Large intestine (tissue), 3 donors: ENCODE measurements around the gene MED12L. TPM values are rescaled to one million over a fixed set of nuclear protein-coding genes. Genes with fewer than 3 reads are reported as not detected.

Experiments
- DNase-seq, 2 donors: peaks; one replicate each; pipeline versions ENCODE4 v3.0.0 to v3.0.0-alpha.2; 2013
- H3K27ac ChIP-seq: one replicate; pipeline ENCODE4 v1.5.1; 2013; ENCODE audit warnings: low read length
- H3K27me3 ChIP-seq: 2 replicates; pipeline ENCODE4 v1.6.1; 2013; ENCODE audit warnings: low read length; ENCODE audit not compliant: control insufficient read depth, insufficient read depth
- H3K36me3 ChIP-seq: 2 replicates; pipeline ENCODE4 v1.6.1; 2013; ENCODE audit warnings: low read length; ENCODE audit not compliant: control insufficient read depth, insufficient read depth
- H3K4me1 ChIP-seq: one replicate; pipeline ENCODE4 v1.6.1; 2013; ENCODE audit warnings: low read length; ENCODE audit not compliant: control insufficient read depth, insufficient read depth
- H3K4me3 ChIP-seq: one replicate; pipeline ENCODE4 v1.5.1; 2013; ENCODE audit warnings: low read length
- H3K9me3 ChIP-seq: one replicate; pipeline ENCODE4 v1.6.1; 2013; ENCODE audit warnings: mild to moderate bottlenecking, low read depth, low read length, moderate library complexity; ENCODE audit not compliant: control insufficient read depth
- WGBS: methylation state at CpG from one replicate; pipeline ENCODE4 v1.1.5; 2013; ENCODE audit warnings: low lambda C conversion rate; ENCODE audit not compliant: insufficient coverage; 5-methylcytosine and 5-hydroxymethylcytosine counted together
- polyA plus RNA-seq: library from polyadenylated mRNA; unstranded; fragments of 120-200 nt; gene quantifications from one replicate; pipeline ENCODE4 v1.2.1, GENCODE V29; 2013

MED12L gene
- polyA plus RNA-seq, 1 donor: 5.4 TPM

DNA sequence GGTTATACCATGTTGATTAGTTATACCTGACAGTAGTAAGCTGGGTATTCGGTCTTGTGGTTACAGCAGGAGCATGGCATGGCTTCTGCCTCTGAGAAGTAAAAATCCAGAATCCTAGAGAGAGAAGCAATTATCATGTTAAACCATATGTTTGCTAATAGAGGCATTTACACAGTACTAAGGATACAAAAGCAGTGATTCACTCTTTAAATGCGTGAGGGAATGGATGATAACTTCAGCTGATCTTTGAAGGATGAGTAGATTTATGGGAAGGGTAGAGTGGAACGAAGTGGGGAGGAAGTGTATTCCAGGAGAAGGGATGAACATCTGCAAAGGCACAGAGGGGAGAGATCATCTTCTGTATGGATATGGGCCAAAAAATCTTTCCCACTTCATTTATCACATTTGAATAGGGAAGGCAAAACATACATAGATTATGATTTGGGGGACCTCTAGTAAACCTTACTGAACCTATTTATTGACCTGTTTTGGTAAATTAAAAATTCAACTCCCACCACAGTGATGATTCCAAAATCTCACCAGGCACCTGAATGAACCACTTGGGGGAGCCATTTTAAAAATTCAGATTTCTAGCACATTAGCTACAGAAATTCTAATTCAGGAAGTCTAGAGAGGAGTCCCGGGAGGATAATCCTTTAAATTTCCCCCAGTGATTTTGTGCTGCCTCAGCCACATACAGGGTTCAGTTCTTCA, 340.3 kb downstream of the MED12L start:
- Histone ChIP-seq H3K9me3 (no peaks in the 10 kb centered on the region), H3K27ac (no peak overlapping the region), H3K4me3 (no peak overlapping the region), H3K36me3 (no peaks in the 10 kb centered on the region), H3K27me3 (no peaks in the 10 kb centered on the region), H3K4me1 (no peaks in the 10 kb centered on the region)
- WGBS: 82% methylated on average over 2 of the region's 4 CpGs
- DNase-seq: no peak

DNA sequence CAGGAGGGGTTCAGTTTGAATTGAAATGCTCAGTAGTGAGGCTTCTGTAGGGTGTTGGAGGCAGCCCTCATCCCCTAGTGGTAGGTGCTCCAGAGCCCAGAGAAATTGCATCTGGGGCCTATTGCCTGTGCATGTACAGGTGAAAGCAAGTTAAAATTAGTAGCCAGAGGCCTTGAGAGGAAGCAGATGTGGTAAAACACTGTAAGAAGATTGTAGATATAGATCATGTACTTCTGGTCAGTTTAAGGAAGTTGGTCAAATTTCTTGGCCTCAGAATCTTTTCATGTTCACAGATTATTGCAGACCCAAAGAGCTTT, 340.8 kb downstream of the MED12L start:
- DNase-seq: no peak
- Histone ChIP-seq H3K4me3 (no peak overlapping the region), H3K36me3 (no peaks in the 10 kb centered on the region), H3K27me3 (no peaks in the 10 kb centered on the region), H3K9me3 (no peaks in the 10 kb centered on the region), H3K27ac (no peak overlapping the region), H3K4me1 (no peaks in the 10 kb centered on the region)

DNA sequence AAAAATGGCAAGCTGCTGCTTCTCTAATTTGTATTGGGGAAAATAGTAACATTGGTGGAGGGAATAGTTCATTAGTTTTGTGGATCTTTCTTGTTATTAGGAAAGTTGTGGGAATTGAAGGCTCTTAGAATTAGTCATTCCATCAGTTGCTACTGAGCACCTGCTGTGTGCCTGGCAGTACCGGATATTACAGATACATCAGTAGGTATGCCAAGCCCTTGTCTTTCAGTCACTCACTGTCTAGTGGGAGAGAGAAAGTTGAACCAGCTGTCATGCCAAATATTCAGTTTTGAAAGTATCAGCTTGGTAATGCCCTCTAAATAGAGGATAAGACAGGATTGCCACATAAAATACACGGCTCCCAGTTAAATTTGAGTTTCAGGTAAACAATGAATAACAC, 342.9 kb downstream of the MED12L start:
- no peak for DNase-seq
- Histone ChIP-seq H3K9me3 (no peaks in the 10 kb centered on the region), H3K27me3 (no peaks in the 10 kb centered on the region), H3K4me3 (no peak overlapping the region), H3K4me1 (no peaks in the 10 kb centered on the region), H3K36me3 (no peaks in the 10 kb centered on the region), H3K27ac (no peak overlapping the region)
- no CpG with 5 or more reads among the region's 2 CpGs for WGBS

DNA sequence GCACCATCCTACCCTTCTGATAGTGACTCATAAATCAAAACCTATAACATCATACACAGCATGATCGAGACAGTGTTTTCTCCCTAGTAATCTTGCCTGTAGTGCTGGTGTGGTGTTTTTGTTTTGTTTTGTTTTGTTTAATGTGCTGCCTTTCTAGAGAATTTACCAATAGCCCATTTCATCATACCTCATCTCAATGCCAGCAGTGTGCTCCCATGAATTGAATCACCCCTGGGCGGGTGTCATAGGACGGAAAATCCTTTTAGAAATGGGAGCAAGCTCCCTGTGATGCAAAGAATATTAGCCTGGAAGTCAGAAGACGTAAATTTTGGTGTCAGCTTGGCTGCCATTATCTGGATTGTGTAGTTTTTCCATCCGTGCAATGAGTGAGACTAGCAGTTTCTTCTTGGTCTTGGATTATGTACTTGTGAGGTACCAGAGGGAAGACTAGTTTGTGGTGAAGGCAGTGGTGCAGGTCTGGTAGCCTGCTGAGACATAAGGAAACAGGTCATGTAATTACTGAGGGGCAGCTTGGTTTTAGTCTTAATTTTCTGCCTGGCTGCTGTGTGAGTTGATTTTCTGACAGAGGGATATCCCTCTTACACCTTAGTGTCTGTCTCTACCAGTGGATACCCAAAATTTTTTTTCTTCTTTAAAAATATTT, 345.5 kb downstream of the MED12L start:
- no CpG with 5 or more reads among the region's 5 CpGs for WGBS
- no peaks in the 10 kb centered on the region for H3K9me3 ChIP-seq
- H3K4me1 ChIP-seq: no peaks in the 10 kb centered on the region
- no peaks in the 10 kb centered on the region for H3K36me3 ChIP-seq
- no peaks in the 10 kb centered on the region for H3K27me3 ChIP-seq
- no peak overlapping the region for H3K4me3 ChIP-seq
- H3K27ac ChIP-seq: no peak overlapping the region
- DNase-seq: no peak

DNA sequence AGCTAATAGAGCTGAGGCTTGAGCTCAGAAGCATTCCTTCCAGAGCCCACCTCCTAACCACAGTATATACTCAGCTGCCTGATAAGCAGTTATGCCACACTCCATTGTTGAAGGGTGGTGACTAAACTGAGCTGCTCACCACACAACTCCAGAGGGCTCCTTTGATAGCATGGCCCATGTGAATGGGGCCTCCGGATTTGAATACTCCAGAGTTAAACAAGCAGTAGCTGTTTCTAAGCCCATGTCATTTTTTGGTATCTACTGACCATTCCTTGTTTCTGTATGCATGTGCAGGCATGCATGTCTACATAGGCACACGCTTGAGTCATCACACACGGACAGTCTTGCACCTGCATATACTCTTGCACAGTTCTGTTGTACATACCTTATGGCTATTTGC, 346.5 kb downstream of the MED12L start:
- no CpG with 5 or more reads among the region's 3 CpGs for WGBS
- Histone ChIP-seq H3K36me3 (no peaks in the 10 kb centered on the region), H3K27me3 (no peaks in the 10 kb centered on the region), H3K27ac (no peak overlapping the region), H3K9me3 (no peaks in the 10 kb centered on the region), H3K4me1 (no peaks in the 10 kb centered on the region), H3K4me3 (no peak overlapping the region)
- DNase-seq: no peak

DNA sequence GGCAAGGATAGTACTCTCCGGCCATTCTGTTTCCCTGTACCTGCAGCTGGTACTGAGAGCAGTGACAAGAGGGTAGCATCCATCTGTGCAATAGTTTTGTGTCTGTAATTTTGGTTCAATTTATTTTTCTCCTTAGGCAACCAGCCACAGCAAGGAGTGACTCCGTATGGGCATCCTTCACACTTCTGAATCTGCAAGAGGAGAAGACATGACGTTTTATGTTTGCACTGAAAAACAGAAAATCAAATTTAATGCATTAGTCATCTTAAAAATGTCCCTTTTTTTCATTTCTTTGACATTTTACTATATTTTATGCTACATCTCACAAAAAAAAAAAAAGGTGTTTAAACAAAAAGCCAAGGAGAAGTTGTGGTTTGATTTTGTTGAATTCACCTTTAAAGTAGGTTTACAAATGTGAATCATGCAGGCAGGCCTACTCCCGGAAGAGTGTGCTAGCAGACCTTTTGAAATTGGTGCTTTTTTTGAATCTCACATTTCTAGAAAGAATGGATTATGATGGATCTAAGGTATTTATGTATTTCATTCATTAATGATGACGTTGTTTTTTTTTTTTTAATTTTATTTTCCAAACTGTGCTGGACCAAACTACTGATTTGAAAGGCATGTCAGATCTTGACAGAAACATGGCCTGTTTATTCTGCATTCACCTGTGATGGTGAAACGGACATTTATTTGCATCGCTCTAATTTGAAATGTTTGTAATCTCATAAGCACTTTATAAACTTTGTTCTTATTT, 347.3 kb downstream of the MED12L start:
- no peaks in the 10 kb centered on the region for H3K27me3 ChIP-seq
- 90% methylated on average over 2 of the region's 7 CpGs for WGBS
- H3K27ac ChIP-seq: no peak overlapping the region

DNA sequence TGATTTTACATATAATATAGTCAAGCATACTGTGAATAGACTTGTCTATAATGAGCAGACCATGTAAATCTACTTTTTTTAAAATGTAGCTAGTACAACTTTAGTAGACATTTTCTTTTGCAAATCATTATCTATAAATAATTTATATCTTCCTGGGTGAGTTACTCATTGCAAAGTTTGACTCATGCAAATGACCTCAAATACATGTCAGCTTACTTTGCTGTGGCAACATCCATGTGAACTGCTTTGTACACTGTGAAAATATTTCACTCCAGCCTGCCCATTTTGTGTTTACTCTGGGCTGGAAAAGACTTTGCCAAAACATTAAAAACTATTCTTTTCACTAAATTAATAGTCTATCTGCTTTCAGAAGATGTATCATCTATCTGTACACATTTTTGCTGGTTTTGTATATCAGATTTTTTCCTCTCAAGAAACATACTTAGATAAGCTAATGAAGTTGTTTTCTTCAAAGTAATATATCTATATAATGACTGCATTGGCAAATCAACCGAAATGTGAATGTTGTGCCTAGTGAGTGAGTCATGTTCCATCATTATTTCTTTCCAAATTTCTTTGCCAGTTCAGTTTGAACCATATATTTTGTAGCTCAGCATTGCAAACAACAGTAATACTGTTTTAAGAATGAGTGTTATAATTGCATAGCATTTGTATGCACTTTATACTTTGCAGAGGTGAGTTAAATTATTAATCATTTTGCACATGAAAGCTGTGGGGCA, 348.9 kb downstream of the MED12L start:
- H3K4me3 ChIP-seq: no peak overlapping the region
- no peaks in the 10 kb centered on the region for H3K36me3 ChIP-seq
- no peak for DNase-seq
- WGBS: 83% methylated on average over 1 of the region's 1 CpG
- H3K4me1 ChIP-seq: no peaks in the 10 kb centered on the region
- H3K27me3 ChIP-seq: no peaks in the 10 kb centered on the region
- no peaks in the 10 kb centered on the region for H3K9me3 ChIP-seq
- no peak overlapping the region for H3K27ac ChIP-seq

More for the DNA sequence above, 347.3 kb downstream of the MED12L start:
- H3K36me3 ChIP-seq: no peaks in the 10 kb centered on the region
- no peak for DNase-seq
- no peak overlapping the region for H3K4me3 ChIP-seq
- H3K4me1 ChIP-seq: no peaks in the 10 kb centered on the region
- no peaks in the 10 kb centered on the region for H3K9me3 ChIP-seq

DNA sequence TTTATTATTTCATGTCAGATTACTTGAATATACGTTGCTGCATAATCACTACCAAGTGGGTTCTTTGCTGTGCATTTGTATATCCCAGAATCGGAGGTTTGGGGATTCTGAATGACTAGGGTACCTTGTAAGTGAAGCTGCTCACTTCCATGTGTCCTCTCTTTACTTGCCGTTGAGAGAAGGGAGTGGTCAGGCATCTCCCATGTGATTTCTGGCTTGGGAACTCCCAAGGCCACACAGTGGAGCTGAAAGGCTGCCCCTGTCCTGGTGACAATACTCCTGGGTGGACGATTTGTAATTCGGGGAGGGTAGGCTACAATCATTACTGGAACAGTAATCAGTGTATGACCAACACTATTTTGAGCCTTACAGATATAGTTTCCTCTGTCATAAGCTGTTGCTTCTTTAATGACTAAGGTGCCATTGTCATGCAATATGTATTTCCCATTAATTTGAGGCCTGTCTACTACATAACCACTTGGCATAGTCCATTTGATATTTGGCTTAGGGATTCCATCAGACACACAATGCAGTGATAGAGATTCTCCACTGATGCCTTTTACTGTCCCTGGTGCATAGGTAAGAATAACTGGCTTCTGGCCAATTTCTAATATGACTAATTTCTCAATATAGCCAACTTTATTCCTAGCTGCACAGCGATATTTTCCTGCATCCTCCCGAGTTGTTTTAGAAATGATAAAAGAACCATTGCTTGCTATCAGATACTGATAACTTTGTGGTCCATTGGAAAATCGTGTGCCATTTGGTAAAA, 351.4 kb downstream of the MED12L start:
- H3K36me3 ChIP-seq: no peaks in the 10 kb centered on the region
- H3K27me3 ChIP-seq: no peaks in the 10 kb centered on the region
- H3K9me3 ChIP-seq: no peaks in the 10 kb centered on the region
- no peak overlapping the region for H3K27ac ChIP-seq
- WGBS: 100% methylated on average over 2 of the region's 8 CpGs
- no peak for DNase-seq
- H3K4me1 ChIP-seq: no peaks in the 10 kb centered on the region
- H3K4me3 ChIP-seq: no peak overlapping the region

DNA sequence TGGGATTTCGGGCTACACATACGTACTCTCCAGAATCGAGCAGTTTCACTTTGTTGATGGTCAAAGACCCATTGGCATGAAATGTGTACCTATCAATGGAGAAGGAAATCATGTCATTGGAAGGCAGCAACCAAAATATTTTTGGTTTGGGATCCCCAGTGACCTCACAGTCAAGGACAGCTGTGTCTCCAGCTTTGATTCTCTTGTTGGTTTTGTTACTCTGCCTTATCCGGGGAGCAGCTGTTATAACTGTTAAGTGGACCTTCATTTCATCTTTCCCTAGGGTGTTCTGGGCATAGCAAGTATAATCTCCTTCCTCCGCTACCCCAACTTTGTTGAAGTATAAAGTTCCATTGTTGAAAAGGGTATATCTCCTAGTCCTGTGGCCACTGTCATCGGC, 352.4 kb downstream of the MED12L start:
- H3K4me1 ChIP-seq: no peaks in the 10 kb centered on the region
- no peak overlapping the region for H3K27ac ChIP-seq
- no peaks in the 10 kb centered on the region for H3K27me3 ChIP-seq
- WGBS: 100% methylated on average over 1 of the region's 6 CpGs
- H3K4me3 ChIP-seq: no peak overlapping the region
- no peaks in the 10 kb centered on the region for H3K9me3 ChIP-seq
- no peak for DNase-seq
- no peaks in the 10 kb centered on the region for H3K36me3 ChIP-seq

DNA sequence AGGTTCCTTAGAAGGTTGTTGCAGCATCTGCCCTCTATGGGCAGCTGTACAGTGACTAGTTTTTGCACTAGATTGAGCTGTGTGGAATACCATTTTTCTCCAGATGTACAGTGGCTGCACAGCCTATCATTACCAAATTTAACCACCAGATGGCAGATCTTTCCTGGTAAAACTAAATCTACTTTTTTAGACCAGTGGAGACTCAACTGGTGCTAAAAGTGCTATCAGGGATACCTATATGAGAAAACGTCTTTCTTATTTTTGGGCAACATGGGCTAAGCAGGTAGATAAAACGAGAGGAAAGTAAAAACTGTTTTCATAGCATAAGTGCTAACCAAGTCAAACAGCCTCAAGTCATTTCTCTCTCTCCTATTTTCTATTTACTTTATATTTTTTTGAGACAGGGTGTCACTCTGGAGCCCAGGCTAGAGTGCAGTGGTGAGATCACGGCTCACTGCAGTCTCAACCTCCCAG, 354.2 kb downstream of the MED12L start:
- no peak overlapping the region for H3K27ac ChIP-seq
- no peaks in the 10 kb centered on the region for H3K27me3 ChIP-seq
- H3K4me3 ChIP-seq: no peak overlapping the region
- WGBS: 47% methylated on average over 3 of the region's 3 CpGs
- H3K4me1 ChIP-seq: no peaks in the 10 kb centered on the region
- no peaks in the 10 kb centered on the region for H3K36me3 ChIP-seq
- H3K9me3 ChIP-seq: no peaks in the 10 kb centered on the region
- peak; percentile 42 to 58 for DNase-seq
